ENCODE measurements around the gene MS4A18.
"Not testable (repeated sequence)": the region's sequence is repeated elsewhere in the genome, so short reads cannot be mapped to it uniquely, and the experiment has no call there.

MS4A18 gene

DNA sequence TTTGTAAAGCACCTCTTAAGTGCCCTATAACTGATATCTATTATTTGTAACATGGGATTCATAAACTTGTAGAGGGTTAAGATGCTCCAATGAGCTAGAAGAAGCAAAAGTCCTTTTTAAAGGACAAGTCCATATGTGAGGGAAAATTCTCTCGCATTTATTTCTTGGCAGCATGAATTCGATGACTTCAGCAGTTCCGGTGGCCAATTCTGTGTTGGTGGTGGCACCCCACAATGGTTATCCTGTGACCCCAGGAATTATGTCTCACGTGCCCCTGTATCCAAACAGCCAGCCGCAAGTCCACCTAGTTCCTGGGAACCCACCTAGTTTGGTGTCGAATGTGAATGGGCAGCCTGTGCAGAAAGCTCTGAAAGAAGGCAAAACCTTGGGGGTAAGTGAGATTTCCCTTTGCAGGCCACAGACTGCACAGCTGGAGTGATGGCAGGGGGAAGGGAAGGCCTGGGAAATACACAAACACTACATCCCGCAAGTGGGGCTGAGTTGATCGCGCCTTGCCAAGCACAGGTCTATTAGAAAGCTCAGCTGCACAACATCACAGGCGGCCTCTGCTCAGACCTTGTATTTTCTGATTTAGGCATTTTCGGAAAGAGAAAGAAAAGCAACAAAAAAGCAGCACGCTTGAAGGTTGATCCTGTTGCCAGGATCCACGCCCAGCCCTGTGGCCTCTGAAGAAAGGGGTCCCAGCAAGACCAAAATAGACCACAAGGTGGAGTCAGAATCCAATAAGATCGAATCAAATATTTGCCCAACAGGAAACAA, 23.6 kb upstream of the MS4A18 start:
- TF ChIP-seq ZFX (IDR thresholded peaks at IDR 0.05) = no peak
- TF ChIP-seq, protein P1, sequence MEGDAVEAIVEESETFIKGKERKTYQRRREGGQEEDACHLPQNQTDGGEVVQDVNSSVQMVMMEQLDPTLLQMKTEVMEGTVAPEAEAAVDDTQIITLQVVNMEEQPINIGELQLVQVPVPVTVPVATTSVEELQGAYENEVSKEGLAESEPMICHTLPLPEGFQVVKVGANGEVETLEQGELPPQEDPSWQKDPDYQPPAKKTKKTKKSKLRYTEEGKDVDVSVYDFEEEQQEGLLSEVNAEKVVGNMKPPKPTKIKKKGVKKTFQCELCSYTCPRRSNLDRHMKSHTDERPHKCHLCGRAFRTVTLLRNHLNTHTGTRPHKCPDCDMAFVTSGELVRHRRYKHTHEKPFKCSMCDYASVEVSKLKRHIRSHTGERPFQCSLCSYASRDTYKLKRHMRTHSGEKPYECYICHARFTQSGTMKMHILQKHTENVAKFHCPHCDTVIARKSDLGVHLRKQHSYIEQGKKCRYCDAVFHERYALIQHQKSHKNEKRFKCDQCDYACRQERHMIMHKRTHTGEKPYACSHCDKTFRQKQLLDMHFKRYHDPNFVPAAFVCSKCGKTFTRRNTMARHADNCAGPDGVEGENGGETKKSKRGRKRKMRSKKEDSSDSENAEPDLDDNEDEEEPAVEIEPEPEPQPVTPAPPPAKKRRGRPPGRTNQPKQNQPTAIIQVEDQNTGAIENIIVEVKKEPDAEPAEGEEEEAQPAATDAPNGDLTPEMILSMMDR (conservative IDR thresholded peaks at IDR 0.05) = peak; percentile 89
- peak overlapping the region; percentile 3; the same call in 1 of the 2 replicates for H3K27ac ChIP-seq

- no peak for TF ChIP-seq ZFX (IDR thresholded peaks at IDR 0.05)
- TF ChIP-seq, protein P1 (conservative IDR thresholded peaks at IDR 0.05) = peak; percentile 62
- peak overlapping the region; percentile 3; the same call in 1 of the 2 replicates for H3K27ac ChIP-seq
These were observed 23.1 kb upstream of the MS4A18 start for GRCh38 chr11:60701469-60701818.

- TF ChIP-seq ZFX (IDR thresholded peaks at IDR 0.05) = no peak
- TF ChIP-seq, protein P1 (conservative IDR thresholded peaks at IDR 0.05) = no peak
These were observed 21.1 kb upstream of the MS4A18 start for GRCh38 chr11:60703374-60703773.

DNA sequence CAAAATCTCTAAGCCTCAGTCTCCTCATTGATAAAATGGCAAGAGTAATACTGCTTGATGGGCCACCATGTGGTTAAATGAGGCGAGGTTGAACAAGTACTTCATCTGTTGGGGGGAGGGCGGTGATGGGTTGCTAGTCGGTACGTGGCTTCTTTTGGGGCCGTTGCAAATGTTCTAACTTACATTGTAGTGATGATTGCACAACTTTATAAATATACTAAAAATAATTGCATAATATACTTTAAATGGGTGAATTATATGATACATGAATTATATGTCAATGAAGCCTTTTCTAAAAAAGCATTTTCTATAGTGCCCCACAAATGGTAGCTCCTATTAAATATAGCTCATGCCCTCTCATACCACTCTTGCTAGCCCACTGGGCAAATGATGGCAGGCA, 18.6 kb upstream of the MS4A18 start:
- no peak overlapping the region for H3K27ac ChIP-seq
- TF ChIP-seq, protein P1 (conservative IDR thresholded peaks at IDR 0.05) = no peak
- no peak for TF ChIP-seq ZFX (IDR thresholded peaks at IDR 0.05)

More at GRCh38 chr11:60703374-60703773, 21.1 kb upstream of the MS4A18 start:
- no peak overlapping the region for H3K27ac ChIP-seq

DNA sequence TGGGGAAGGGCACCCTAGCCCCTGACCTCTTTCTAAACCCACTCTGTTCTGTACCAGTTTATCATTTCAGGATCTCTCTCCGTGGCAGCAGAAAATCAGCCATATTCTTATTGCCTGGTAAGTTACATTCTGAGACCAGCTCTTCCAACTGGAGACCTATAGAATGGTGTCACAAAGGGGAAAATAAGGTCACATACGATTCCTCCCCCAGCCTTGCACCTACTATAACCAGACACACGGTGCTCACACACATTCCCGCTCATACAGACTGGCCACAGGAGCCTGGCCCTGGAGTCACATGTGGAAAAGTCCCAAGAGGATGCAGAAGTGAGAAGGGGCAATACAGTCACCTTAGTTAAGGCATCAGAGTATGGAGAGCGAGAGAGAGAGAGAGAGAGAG, 17.6 kb upstream of the MS4A18 start:
- TF ChIP-seq, protein P1 (conservative IDR thresholded peaks at IDR 0.05) = no peak
- TF ChIP-seq ZFX (IDR thresholded peaks at IDR 0.05) = no peak
- H3K27ac ChIP-seq = no peak overlapping the region

DNA sequence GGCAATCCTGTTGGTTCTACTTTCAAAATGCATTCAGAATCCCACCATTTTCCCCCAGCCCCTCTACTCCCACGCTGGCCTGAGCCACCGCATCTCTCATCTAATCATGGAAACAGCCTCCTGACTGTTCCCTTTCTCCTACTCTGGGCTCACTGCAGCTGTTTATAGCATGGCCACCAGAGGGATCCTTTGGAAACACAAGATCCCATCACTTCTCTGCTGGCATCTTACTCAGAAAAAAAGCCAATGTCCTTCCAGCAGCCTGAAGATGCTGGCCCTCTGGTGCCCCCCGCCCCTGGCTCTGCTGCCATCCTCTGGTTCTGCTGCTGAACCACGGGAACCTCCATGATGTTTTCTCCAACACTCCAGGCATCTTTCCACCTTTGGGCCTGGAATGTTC, 14.0 kb upstream of the MS4A18 start:
- H3K27ac ChIP-seq = no peak overlapping the region
- no peak for TF ChIP-seq ZFX (IDR thresholded peaks at IDR 0.05)
- TF ChIP-seq, protein P1 (conservative IDR thresholded peaks at IDR 0.05) = peak; percentile 37

GRCh38 chr11:60711276-60711675, 13.2 kb upstream of the MS4A18 start:
- TF ChIP-seq, protein P1 (conservative IDR thresholded peaks at IDR 0.05) = no peak
- TF ChIP-seq ZFX (IDR thresholded peaks at IDR 0.05) = no peak
- H3K27ac ChIP-seq = no peak overlapping the region

DNA sequence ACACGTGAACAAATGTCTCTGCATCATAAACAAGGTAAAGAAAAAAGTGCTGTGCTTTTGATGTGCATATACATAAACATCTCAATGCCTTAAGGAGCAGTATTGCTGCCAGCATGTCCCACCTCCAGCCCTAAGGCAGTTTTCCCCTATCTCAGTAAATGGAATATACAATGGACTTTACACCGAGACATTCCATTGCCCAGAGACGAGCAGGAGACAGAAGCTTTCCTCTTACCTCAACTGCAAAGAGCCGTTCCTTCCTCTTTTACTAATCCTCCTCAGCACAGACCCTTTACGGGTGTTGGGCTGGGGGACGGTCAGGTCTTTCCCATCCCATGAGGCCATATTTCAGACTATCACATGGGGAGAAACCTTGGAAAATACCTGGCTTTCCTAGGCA, 11.1 kb upstream of the MS4A18 start:
- H3K27ac ChIP-seq = not testable (repeated sequence)
